Measurements from ENCODE around the gene PUM2. TPM values are rescaled to one million over a fixed set of nuclear protein-coding genes. Genes with fewer than 3 reads are reported as not detected.

Gene PUM2
- polyA plus RNA-seq, 1 of the 3 experiments (the other 2 are of a cell fraction): 19.7 TPM

DNA sequence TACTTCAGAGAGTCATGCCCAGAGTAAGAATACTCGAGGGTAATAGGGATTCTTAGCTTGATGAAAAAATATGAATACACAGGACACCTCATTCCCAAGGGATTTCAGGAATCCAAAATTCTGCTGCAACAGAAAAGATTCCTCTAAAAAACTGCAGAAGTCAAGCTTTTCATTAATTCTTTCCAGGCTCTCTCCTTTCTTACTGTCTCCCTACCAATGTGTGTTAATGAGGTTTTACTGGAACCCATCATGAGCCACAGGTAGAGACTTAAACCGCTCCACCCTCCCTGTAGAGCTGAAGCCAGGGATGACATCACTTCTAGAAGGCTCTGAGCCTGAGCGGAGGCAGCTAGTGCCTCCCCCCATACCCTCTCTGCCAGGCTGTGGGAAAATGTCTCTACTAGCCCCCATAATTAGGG lies 129.1 kb downstream of the PUM2 start:
- Histone ChIP-seq H3K27ac (ENCODE audit: low read depth in 2 of 2, low read length in 1 of 2) (peak overlapping the region; percentile 67 to 99), H3K4me2 (peak overlapping the region; percentile 99), H3K9me3 (no peaks in the 10 kb centered on the region), H3K4me1 (ENCODE audit: control insufficient read depth in 1 of 2, insufficient read depth in 2 of 2, low read depth in 1 of 2, low read length in 1 of 2) (peaks cover 26 to 43% of the 10 kb centered on the region in 2 experiments), H3K9me2 (no peaks in the 10 kb centered on the region), H3K79me2 (ENCODE audit: insufficient read depth) (peaks cover 53% of the 10 kb centered on the region; the same call in 1 of the 2 replicates), H3K9ac (peak overlapping the region; percentile 39), H2AFZ (ENCODE audit: low read depth) (no peak overlapping the region; the same call in 1 of the 2 replicates), H3F3A (replicated peaks; ENCODE audit: insufficient read depth) (peaks cover 21% of the 10 kb centered on the region), H3K36me3 (replicated peaks in 1 of 2; ENCODE audit: control insufficient read depth in 1 of 2, insufficient read depth in 2 of 2, low read length in 1 of 2) (no peaks in the 10 kb centered on the region), H3K4me3 (ENCODE audit: low read depth in 2 of 2, low read length in 1 of 2) (no peak overlapping the region; a peak in 1 of 4 replicates), H4K20me1 (ENCODE audit: insufficient read depth) (no peaks in the 10 kb centered on the region), H3K27me3 (ENCODE audit: insufficient read depth) (no peaks in the 10 kb centered on the region)
- peak; percentile 53 for DNase-seq
- ChIA-PET POLR2A (interaction anchor here (0.9 to 1.1 kb wide), 2 partner anchors 89 to 170 kb away, joined by 3 to 4 read pairs; partner anchors contain the start of gene LAPTM4A), CTCF (interaction anchor here (0.6 to 10.4 kb wide), 12 partner anchors 14 to 222 kb away, joined by 3 to 215 read pairs (median 4); no protein-coding TSS in a partner anchor)
- TF ChIP-seq EZH2phosphoT487 (IDR thresholded peaks at IDR 0.05; ENCODE audit: borderline replicate concordance, low read depth) (no peak), FOXM1 (IDR thresholded peaks at IDR 0.05; ENCODE audit: low read depth) (no peak), TCF12 (IDR thresholded peaks at IDR 0.05) (peak; percentile 53; the same call in 1 of the 2 replicates), TAF1 (IDR thresholded peaks at IDR 0.05; ENCODE audit: borderline replicate concordance, low read depth, low read length) (no peak), JUND (IDR thresholded peaks at IDR 0.05) (peak; percentile 70; the same call in 1 of the 2 replicates), RAD21 (IDR thresholded peaks at IDR 0.05; ENCODE audit: low read length) (no peak), TEAD4 (IDR thresholded peaks at IDR 0.05; ENCODE audit: borderline replicate concordance, insufficient read depth) (peak; percentile 73), FOXJ3 (CRISPR knock-in tag; IDR thresholded peaks at IDR 0.05) (no peak), CHD2 (IDR thresholded peaks at IDR 0.05; ENCODE audit: low read length, partially characterized antibody) (no peak), SMC3 (IDR thresholded peaks at IDR 0.05; ENCODE audit: low read depth, low read length) (no peak), MXI1 (IDR thresholded peaks at IDR 0.05; ENCODE audit: low read depth, low read length) (no peak), RFX5 (IDR thresholded peaks at IDR 0.05; ENCODE audit: low read length) (no peak), POLR2AphosphoS5 (IDR thresholded peaks at IDR 0.05; ENCODE audit: low read depth, low read length) (no peak), NFIC (IDR thresholded peaks at IDR 0.05; ENCODE audit: borderline replicate concordance) (no peak), ELF1 (IDR thresholded peaks at IDR 0.05) (no peak), RCOR1 (IDR thresholded peaks at IDR 0.05; ENCODE audit: low read length) (no peak)
- TF ChIP-seq, protein P1, sequence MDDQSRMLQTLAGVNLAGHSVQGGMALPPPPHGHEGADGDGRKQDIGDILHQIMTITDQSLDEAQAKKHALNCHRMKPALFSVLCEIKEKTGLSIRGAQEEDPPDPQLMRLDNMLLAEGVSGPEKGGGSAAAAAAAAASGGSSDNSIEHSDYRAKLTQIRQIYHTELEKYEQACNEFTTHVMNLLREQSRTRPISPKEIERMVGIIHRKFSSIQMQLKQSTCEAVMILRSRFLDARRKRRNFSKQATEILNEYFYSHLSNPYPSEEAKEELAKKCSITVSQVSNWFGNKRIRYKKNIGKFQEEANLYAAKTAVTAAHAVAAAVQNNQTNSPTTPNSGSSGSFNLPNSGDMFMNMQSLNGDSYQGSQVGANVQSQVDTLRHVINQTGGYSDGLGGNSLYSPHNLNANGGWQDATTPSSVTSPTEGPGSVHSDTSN (IDR thresholded peaks at IDR 0.05): peak; percentile 3; the same call in 1 of the 2 replicates
- TF ChIP-seq, protein P2, sequence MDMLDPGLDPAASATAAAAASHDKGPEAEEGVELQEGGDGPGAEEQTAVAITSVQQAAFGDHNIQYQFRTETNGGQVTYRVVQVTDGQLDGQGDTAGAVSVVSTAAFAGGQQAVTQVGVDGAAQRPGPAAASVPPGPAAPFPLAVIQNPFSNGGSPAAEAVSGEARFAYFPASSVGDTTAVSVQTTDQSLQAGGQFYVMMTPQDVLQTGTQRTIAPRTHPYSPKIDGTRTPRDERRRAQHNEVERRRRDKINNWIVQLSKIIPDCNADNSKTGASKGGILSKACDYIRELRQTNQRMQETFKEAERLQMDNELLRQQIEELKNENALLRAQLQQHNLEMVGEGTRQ (IDR thresholded peaks at IDR 0.05; ENCODE audit: borderline replicate concordance, low read depth, low read length): no peak
- TF ChIP-seq, protein P3, sequence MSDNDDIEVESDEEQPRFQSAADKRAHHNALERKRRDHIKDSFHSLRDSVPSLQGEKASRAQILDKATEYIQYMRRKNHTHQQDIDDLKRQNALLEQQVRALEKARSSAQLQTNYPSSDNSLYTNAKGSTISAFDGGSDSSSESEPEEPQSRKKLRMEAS (IDR thresholded peaks at IDR 0.05; ENCODE audit: low read depth): no peak; the same call in 1 of the 2 replicates
- WGBS (ENCODE audit: low lambda C conversion rate): 36% methylated on average over 3 of the region's 3 CpGs

Data from SK-N-SH (cell line).